Ishikawa (cell line): Measurements from ENCODE around the gene GTF3C6.

Experiments used
- EP300 ChIP-seq: IDR thresholded peaks from 2 replicates; pipeline ENCODE4 v1.6.1; 2012; ENCODE audit warnings: borderline replicate concordance
- RAD21 ChIP-seq: IDR thresholded peaks from 2 replicates; pipeline ENCODE4 v1.6.1; 2012; ENCODE audit warnings: low read depth
- REST ChIP-seq: IDR thresholded peaks from 2 replicates; pipeline ENCODE4 v1.6.1; 2012; ENCODE audit warnings: low read depth, mild to moderate bottlenecking
- TAF1 ChIP-seq: IDR thresholded peaks from 2 replicates; pipeline ENCODE4 v1.6.1; 2012; ENCODE audit warnings: low read depth, mild to moderate bottlenecking
- TCF12 ChIP-seq: IDR thresholded peaks from 2 replicates; pipeline ENCODE4 v1.6.1; 2012; ENCODE audit warnings: low read depth
- ZBTB7A ChIP-seq: IDR thresholded peaks from 2 replicates; pipeline ENCODE4 v1.6.1; 2012; ENCODE audit warnings: low read depth

- TF ChIP-seq RAD21 = no peak
- no peak for TF ChIP-seq TAF1
- no peak for TF ChIP-seq TCF12
- no peak for TF ChIP-seq EP300
- TF ChIP-seq REST = no peak
- TF ChIP-seq ZBTB7A = no peak
These were observed 4.7 kb upstream of the GTF3C6 start for GRCh38 chr6:110953633-110954303.
